Aorta (tissue), 5 donors: ENCODE measurements around the gene TMEM86B. TPM values are rescaled to one million over a fixed set of nuclear protein-coding genes. Genes with fewer than 3 reads are reported as not detected.
A peak's percentile ranks its signal among the peaks of the same experiment; 100 is the strongest.

Experiments used
- ATAC-seq: fragments of 200-7000 bp; cut with Tn5 transposase; one replicate; pipeline ENCODE4 v1.9.1; 2022; ENCODE audit warnings: moderate library complexity; ENCODE audit not compliant: low FRiP score
- DNase-seq, 2 donors: peaks; one replicate each; pipeline ENCODE4 v3.0.0-alpha.2; 2020
- H3K27ac ChIP-seq, 2 donors: one replicate each; pipeline ENCODE4 v1.5.1; 2013; ENCODE audit warnings: low read length in 2 of 2, mild to moderate bottlenecking in 2 of 2, moderate library complexity in 2 of 2, control low read depth in 1 of 2, inconsistent platforms in 1 of 2, low read depth in 1 of 2
- H3K27me3 ChIP-seq, 2 donors: one replicate each; pipeline ENCODE4 v1.6.1; 2013; ENCODE audit warnings: control low read depth in 1 of 2, low read length in 1 of 2, mild to moderate bottlenecking in 1 of 2, moderate library complexity in 1 of 2; ENCODE audit not compliant: insufficient read depth in 2 of 2, control insufficient read depth in 1 of 2
- H3K36me3 ChIP-seq, 2 donors: one replicate each; pipeline ENCODE4 v1.6.1; 2013; ENCODE audit warnings: control low read depth in 1 of 2, low read length in 1 of 2, mild to moderate bottlenecking in 1 of 2; ENCODE audit not compliant: insufficient read depth in 2 of 2, control insufficient read depth in 1 of 2
- H3K4me1 ChIP-seq, 2 donors: one replicate each; pipeline ENCODE4 v1.6.1; 2013; ENCODE audit warnings: low read length in 2 of 2, control low read depth in 1 of 2, mild to moderate bottlenecking in 1 of 2, moderate library complexity in 1 of 2; ENCODE audit not compliant: insufficient read depth in 2 of 2, control insufficient read depth in 1 of 2
- H3K4me3 ChIP-seq, 2 donors: one replicate each; pipeline ENCODE4 v1.5.1; 2013; ENCODE audit warnings: low read length in 2 of 2, control low read depth in 1 of 2, mild to moderate bottlenecking in 1 of 2
- H3K9me3 ChIP-seq: one replicate; pipeline ENCODE4 v1.6.1; 2013; ENCODE audit warnings: mild to moderate bottlenecking, low read length; ENCODE audit not compliant: control insufficient read depth
- WGBS, 2 donors: extraction: QIAGEN DNeasy Blood & Tissue Kit; methylation state at CpG; one replicate each; pipeline ENCODE4 v1.1.7; 2013; 5-methylcytosine and 5-hydroxymethylcytosine counted together
- intact Hi-C, 2 donors: fragments of 100-400 bp; cut with DNase I; formaldehyde crosslinking; loops; one replicate each; pipeline versions ENCODE4 v1.14.2 to v1.15.0; 2022
- polyA plus RNA-seq, 2 donors: library from polyadenylated mRNA; stranded (reverse); fragments of 200-250 nt; gene quantifications; one replicate each; pipeline ENCODE4 v1.2.3, GENCODE V29; 2013
- total RNA-seq, 2 donors: library from RNA; stranded (reverse); fragmentation: NEBNext Ultra II Directional; extraction: Animal tissue kit (Norgen Biotek cat#: 25700); gene quantifications; one replicate each; pipeline ENCODE4 v1.2.1, GENCODE V29; 2021
- donor health status: healthy with polysubstance abuse.
- donor health status: Bipolar disorder and iron deficiency.
- donor health status: DM: no; HTN: no; CAD: no.
- donor health status: DM: no; HTN: no; CAD: no.
- donor health status: DM: yes; HTN: yes; CAD: no.

TMEM86B gene
- total and polyA plus RNA-seq, 4 donors, result 2.0 to 10.9 (median 3.2) TPM

GRCh38 chr19:55238030-55238429, 9.5 kb upstream of the TMEM86B start:
- H3K27me3 ChIP-seq, result no peaks in the 10 kb centered on the region
- DNase-seq, result no peak
- no peak overlapping the region for H3K27ac ChIP-seq
- intact Hi-C loops, result no loop called here
- peaks cover 0 to 9% of the 10 kb centered on the region in 2 donors for H3K36me3 ChIP-seq
- 91 to 92% methylated on average over 8 of the region's 8 CpGs for WGBS, 2 donors
- H3K9me3 ChIP-seq, result no peaks in the 10 kb centered on the region
- H3K4me3 ChIP-seq, result no peak overlapping the region
- no peaks in the 10 kb centered on the region for H3K4me1 ChIP-seq
- no peak for ATAC-seq

DNA sequence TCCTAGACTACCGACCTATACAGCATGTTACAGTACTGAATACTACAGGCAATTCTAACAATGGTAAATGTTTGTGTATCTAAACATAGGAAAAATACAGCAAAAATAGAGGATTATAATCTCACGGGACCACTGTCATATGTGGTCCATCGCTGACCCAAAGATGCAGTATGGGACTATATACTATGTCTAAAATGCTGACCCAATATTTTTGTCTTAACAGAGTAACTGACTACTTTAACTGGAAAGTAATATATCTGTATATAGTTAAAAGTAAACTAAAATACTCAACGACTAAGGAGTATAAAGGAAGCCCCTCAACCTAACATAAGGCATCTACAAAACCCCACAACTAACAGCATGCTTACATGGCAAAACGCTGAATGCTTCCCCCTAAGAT, 4.4 kb upstream of the TMEM86B start:
- no peak overlapping the region for H3K27ac ChIP-seq
- intact Hi-C loops, result no loop called here
- no peaks in the 10 kb centered on the region for H3K9me3 ChIP-seq
- no peak for DNase-seq
- WGBS, 2 donors, result 91% methylated on average over 5 of the region's 5 CpGs
- no peak for ATAC-seq
- no peaks in the 10 kb centered on the region for H3K4me1 ChIP-seq
- H3K27me3 ChIP-seq, result no peaks in the 10 kb centered on the region
- no peak overlapping the region for H3K4me3 ChIP-seq
- H3K36me3 ChIP-seq, result peaks cover 0 to 6% of the 10 kb centered on the region in 2 donors

GRCh38 chr19:55232286-55232602, 3.7 kb upstream of the TMEM86B start:
- no peaks in the 10 kb centered on the region for H3K4me1 ChIP-seq
- H3K27me3 ChIP-seq, result no peaks in the 10 kb centered on the region
- 71 to 72% methylated on average over 11 to 12 of the region's 12 CpGs for WGBS, 2 donors
- H3K9me3 ChIP-seq, result no peaks in the 10 kb centered on the region
- peaks cover 0 to 7% of the 10 kb centered on the region in 2 donors for H3K36me3 ChIP-seq
- no peak overlapping the region for H3K4me3 ChIP-seq
- peak in 1 of 2 donors; percentile 65 for DNase-seq
- intact Hi-C loops, result no loop called here
- no peak for ATAC-seq
- H3K27ac ChIP-seq, result no peak overlapping the region

- no peaks in the 10 kb centered on the region for H3K27me3 ChIP-seq
- ATAC-seq, result no peak
- H3K27ac ChIP-seq, result no peak overlapping the region
- intact Hi-C loops, result no loop called here
- DNase-seq, result peak; percentile 30 to 33
- no peaks in the 10 kb centered on the region for H3K4me1 ChIP-seq
- H3K4me3 ChIP-seq, result no peak overlapping the region
- no peaks in the 10 kb centered on the region for H3K9me3 ChIP-seq
- WGBS, 2 donors, result 91% methylated on average over 30 of the region's 30 CpGs
- H3K36me3 ChIP-seq, result peaks cover 0 to 4% of the 10 kb centered on the region in 2 donors
Measured at GRCh38 chr19:55231391-55232285, 3.1 kb upstream of the TMEM86B start.

DNA sequence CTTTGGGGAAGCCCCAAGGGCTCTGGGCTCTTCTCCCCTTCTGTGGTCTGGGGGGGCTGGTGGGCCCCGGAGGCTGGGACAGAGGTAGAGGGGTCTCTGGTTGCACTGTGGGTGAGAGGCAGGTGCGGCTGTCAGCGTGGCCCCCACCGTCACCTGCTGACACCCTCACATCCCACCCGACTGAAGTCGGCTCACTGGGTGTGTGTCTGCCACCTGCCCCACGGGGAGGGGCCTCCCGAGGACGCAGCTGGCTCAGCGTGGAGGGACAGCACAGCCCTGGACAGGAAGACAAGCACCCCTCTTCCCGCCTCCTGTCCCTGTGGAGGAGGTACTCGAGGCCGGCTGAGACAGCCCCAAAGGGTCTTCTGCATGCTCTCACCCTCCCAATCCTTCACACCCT, 2.2 kb upstream of the TMEM86B start:
- Histone ChIP-seq H3K4me3 (no peak overlapping the region), H3K27me3 (no peaks in the 10 kb centered on the region), H3K4me1 (no peaks in the 10 kb centered on the region), H3K27ac (no peak overlapping the region), H3K9me3 (no peaks in the 10 kb centered on the region), H3K36me3 (peaks cover 0 to 4% of the 10 kb centered on the region in 2 donors)
- intact Hi-C loops, result no loop called here
- DNase-seq (peak in 1 of 2 donors; percentile 17), ATAC-seq (no peak)
- WGBS, 2 donors, result 88 to 93% methylated on average over 12 to 13 of the region's 13 CpGs

GRCh38 chr19:55230329-55230728, 1.8 kb upstream of the TMEM86B start:
- Histone ChIP-seq H3K4me3 (no peak overlapping the region), H3K27me3 (no peaks in the 10 kb centered on the region), H3K36me3 (peaks cover 0 to 4% of the 10 kb centered on the region in 2 donors), H3K27ac (no peak overlapping the region), H3K4me1 (no peaks in the 10 kb centered on the region), H3K9me3 (no peaks in the 10 kb centered on the region)
- DNase-seq (peak in 1 of 2 donors; percentile 40), ATAC-seq (no peak)
- WGBS, 2 donors, result 81 to 86% methylated on average over 9 to 13 of the region's 13 CpGs
- intact Hi-C loops, result no loop called here

DNA sequence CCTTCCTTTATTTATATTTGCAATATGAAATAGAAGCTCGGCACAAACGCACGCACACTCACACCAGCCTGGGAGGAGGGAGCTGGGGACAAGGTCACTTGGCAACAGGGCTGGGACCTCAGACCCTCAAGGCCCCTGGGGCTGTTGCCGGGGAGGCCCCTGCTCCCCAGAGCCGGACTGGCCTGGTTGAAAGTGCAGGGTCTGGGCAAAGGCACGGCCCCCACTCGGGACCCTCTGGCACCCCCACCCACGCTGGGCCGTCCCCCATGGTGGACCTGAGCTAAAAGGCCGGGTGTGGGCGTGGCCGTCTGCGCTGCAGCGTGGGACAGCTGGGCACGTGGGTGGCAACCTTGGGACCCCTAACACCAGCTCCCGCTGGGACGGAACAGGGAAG, 1.2 kb upstream of the TMEM86B start:
- intact Hi-C loops, result no loop called here
- ATAC-seq (no peak), DNase-seq (peak in 1 of 2 donors; percentile 42)
- no peaks in the 10 kb centered on the region for H3K27me3 ChIP-seq
- WGBS, 2 donors, result 83 to 90% methylated on average over 12 to 17 of the region's 17 CpGs
- H3K4me3 ChIP-seq, result no peak overlapping the region
- no peak overlapping the region for H3K27ac ChIP-seq
- peaks cover 0 to 4% of the 10 kb centered on the region in 2 donors for H3K36me3 ChIP-seq
- no peaks in the 10 kb centered on the region for H3K9me3 ChIP-seq
- no peaks in the 10 kb centered on the region for H3K4me1 ChIP-seq

DNA sequence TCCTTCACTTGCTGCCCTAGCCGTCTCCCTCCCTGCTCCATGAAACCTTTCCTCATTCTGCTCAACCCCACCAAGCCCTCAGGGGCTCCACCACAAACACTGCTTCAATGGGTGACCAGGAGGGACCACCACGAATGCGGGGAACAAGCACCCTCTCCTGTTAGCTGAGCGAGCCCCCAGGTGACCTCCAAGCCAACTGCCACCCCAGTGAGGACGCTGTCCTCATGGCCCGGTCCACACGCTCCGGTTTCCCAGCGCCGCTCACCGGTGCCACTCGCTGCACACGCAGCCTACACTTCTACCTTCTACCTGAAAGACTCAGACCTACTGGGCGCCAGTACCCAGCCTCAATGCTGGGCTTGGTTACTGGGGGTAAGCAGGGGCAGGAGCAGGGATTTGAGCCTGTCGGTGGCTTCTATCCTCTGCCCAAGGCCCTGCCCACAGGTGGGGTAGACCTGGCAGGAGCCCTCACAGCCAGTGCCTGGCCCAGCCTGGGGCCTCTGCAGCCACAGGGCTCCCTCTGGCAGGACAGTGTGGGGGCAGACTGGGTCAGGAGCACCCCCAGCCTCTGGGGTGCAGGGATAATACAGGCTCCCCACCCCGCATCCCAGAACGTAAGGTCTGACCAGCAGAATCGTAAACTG, 704 bp upstream of the TMEM86B start:
- ATAC-seq (no peak), DNase-seq (peak in 1 of 2 donors; percentile 20)
- intact Hi-C loops, result no loop called here
- H3K27me3 ChIP-seq, result no peaks in the 10 kb centered on the region
- WGBS, 2 donors, result 93% methylated on average over 18 of the region's 18 CpGs
- no peaks in the 10 kb centered on the region for H3K9me3 ChIP-seq
- peaks cover 0 to 4% of the 10 kb centered on the region in 2 donors for H3K36me3 ChIP-seq
- no peaks in the 10 kb centered on the region for H3K4me1 ChIP-seq
- H3K27ac ChIP-seq, result no peak overlapping the region
- H3K4me3 ChIP-seq, result no peak overlapping the region

DNA sequence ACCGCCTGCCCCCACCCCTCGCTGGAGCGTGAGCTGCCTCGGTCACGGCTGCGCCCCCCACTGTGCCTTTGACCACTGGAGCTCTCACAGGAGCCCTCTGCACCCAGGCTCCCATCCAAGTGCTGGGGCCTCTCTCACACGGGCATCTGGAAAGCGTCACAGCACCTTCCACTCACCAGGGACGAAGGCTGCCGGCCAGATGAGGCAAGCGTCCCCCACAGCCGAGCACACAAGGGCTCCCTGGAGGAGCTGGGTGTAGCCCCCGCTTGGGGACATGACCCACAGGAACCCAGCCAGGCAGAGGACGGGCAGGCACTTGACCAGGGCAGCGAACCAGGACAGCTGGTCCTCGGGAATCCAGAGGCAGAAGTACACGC, 560 bp downstream of the TMEM86B start:
- H3K27ac ChIP-seq, result no peak overlapping the region
- H3K9me3 ChIP-seq, result no peaks in the 10 kb centered on the region
- 55 to 67% methylated on average over 16 to 17 of the region's 17 CpGs for WGBS, 2 donors
- H3K4me1 ChIP-seq, result no peaks in the 10 kb centered on the region
- ATAC-seq (no peak), DNase-seq (no peak)
- H3K27me3 ChIP-seq, result no peaks in the 10 kb centered on the region
- H3K36me3 ChIP-seq, result peaks cover 0 to 4% of the 10 kb centered on the region in 2 donors
- intact Hi-C loops, result no loop called here
- no peak overlapping the region for H3K4me3 ChIP-seq
